ENCODE data around the gene RPS2.

Gene RPS2

DNA sequence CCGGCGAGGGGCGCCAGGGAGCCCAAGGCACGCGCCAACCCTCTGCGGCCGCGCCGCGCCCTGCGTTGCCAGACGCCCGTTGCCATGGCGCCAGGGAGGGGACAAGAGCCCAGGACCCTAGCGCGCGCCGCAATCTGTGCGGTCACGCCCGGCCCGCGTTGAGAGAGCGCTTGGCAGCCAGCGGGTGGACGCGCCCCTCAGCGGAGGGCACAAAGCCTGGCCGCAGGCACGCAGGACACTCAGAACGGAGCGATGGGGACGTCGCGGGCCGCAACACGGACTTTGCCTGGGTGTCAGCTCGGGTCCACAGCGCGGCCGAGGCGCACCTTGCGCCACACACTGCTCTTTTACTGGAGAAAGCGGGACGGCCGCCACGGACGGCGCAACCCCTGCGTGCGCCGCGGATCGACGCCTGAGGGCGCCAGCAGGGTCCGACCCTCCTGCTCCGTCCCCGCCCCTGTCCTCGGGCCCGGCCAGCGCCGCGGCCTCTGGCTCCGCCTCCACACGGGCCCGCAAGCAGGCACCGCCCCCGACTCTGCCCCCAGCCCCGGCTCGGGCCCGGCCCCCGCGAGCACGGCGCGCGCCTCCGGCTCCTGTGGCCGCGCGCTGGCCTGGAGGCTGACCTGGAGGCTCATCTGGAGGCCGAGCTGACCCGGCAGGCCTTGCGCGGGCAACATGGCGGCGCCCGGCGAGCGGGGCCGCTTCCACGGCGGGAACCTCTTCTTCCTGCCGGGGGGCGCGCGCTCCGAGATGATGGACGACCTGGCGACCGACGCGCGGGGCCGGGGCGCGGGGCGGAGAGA lies 19.1 kb upstream of the RPS2 start, which contains the start of gene GFER:
TSS of gene GFER (plus strand) at position 650 of the 803 bp plus-strand sequence. CDS start at position 676, 26 bp downstream.
- peak within 1 kb of the TSS; percentile 66 for H3K4me3 ChIP-seq (ENCODE audit: low read depth, low read length)
- TF ChIP-seq CTCF (IDR thresholded peaks at IDR 0.05; ENCODE audit: low read depth, low read length, missing control alignments): peak; percentile 30
- DNase-seq (ENCODE audit: low read depth): no peak

DNA sequence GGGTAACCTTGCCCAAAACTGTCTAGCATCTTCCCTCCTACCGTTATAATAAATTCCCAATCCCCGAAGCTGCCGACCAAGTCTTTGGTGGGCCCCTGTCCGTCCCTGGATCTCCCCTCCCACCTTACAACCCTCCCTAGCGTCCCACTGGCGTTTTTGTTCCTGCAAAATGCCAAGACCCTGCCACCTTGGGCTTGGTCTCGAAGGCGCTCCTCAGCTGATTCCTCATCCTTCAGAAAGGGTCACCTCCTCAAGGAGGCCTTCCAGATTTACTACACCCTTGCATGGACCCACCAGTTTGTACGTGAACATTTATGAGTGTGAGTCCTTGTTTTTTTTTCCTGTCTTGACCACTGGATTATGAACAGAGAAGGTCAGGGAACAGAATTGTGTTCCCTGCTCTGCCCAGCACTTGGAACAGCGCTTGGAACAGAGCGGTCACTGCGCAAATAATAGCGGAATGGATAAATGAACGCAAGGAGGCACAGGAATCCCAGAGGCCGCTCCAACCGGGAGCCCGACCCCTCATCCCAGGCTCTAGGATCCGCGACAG lies 18.4 kb upstream of the RPS2 start:
- no peak for TF ChIP-seq CTCF (IDR thresholded peaks at IDR 0.05; ENCODE audit: low read depth, low read length, missing control alignments)
- H3K4me3 ChIP-seq (ENCODE audit: low read depth, low read length): peak overlapping the region; percentile 66
- no peak for DNase-seq (ENCODE audit: low read depth)

- DNase-seq (ENCODE audit: low read depth): no peak
- H3K4me3 ChIP-seq (ENCODE audit: low read depth, low read length): no peak overlapping the region
- no peak for TF ChIP-seq CTCF (IDR thresholded peaks at IDR 0.05; ENCODE audit: low read depth, low read length, missing control alignments)
These were observed 17.4 kb upstream of the RPS2 start for GRCh38 chr16:1982013-1982433.

DNA sequence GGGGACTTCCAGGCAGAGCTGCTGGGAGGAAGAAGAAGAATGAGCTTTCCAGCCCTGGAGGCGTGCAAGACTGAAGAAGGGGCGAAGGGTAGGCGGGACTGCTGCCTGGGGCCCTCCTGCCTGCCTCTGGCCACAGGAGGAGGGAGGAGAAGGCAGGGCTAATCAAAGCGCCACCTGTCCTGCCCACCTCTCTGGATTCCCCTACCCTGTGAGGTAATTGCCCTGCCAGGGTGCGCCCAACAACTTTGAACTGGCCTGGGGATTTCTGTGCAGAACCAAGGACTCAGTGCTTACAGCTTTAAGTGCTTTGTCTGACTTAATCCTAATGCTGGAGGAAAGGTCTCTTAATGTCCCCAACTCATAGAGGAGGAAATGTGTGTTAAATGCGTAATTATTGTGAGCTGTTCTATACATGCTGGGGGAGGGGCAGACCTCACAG lies 16.8 kb upstream of the RPS2 start, which contains the start of gene NOXO1:
TSS of gene NOXO1 (minus strand) at position 72 of the 439 bp plus-strand sequence. CDS start 290 bp downstream, outside the sequence.
- no peak for DNase-seq (ENCODE audit: low read depth)
- H3K4me3 ChIP-seq (ENCODE audit: low read depth, low read length): no peak within 1 kb of the TSS
- TF ChIP-seq CTCF (IDR thresholded peaks at IDR 0.05; ENCODE audit: low read depth, low read length, missing control alignments): no peak

GRCh38 chr16:1980770-1981087 lies 16.1 kb upstream of the RPS2 start:
- no peak overlapping the region for H3K4me3 ChIP-seq (ENCODE audit: low read depth, low read length)
- no peak for TF ChIP-seq CTCF (IDR thresholded peaks at IDR 0.05; ENCODE audit: low read depth, low read length, missing control alignments)
- no peak for DNase-seq (ENCODE audit: low read depth)

- no peak overlapping the region for H3K4me3 ChIP-seq (ENCODE audit: low read depth, low read length)
- no peak for TF ChIP-seq CTCF (IDR thresholded peaks at IDR 0.05; ENCODE audit: low read depth, low read length, missing control alignments)
- no peak for DNase-seq (ENCODE audit: low read depth)
These were observed 15.6 kb upstream of the RPS2 start for GRCh38 chr16:1980030-1980769.
